GM21723 (cell line): ENCODE measurements around the gene HOXB4.

Experiments used
- ATAC-seq: cut with Tn5 transposase; IDR thresholded peaks from one replicate; pipeline ENCODE4 v1.9.1; 2021; ENCODE audit warnings: mild to moderate bottlenecking, moderate library complexity; ENCODE audit not compliant: unreplicated experiment

The HOXB4 gene

GRCh38 chr17:48590607-48591161 lies 12.5 kb upstream of the HOXB4 start:
- no peak for ATAC-seq

- ATAC-seq, result no peak
Measured at GRCh38 chr17:48589831-48590606, 11.9 kb upstream of the HOXB4 start, which contains the start of gene HOXB3. Gene HOXB3 (minus strand): TSS chr17:48590241. CDS start chr17:48552474, 37,767 bp downstream.

GRCh38 chr17:48589060-48589830 lies 11.1 kb upstream of the HOXB4 start:
- no peak for ATAC-seq

- ATAC-seq, result no peak
Measured at GRCh38 chr17:48588528-48588927, 10.4 kb upstream of the HOXB4 start.

GRCh38 chr17:48588074-48588415 lies 9.9 kb upstream of the HOXB4 start:
- ATAC-seq, result no peak

- ATAC-seq, result no peak
Measured at GRCh38 chr17:48587276-48588073, 9.3 kb upstream of the HOXB4 start.

- no peak for ATAC-seq
Measured at GRCh38 chr17:48586355-48587258, 8.5 kb upstream of the HOXB4 start.

- ATAC-seq, result no peak
Measured at GRCh38 chr17:48584223-48584741, 6.1 kb upstream of the HOXB4 start.

- ATAC-seq, result no peak
Measured at GRCh38 chr17:48583708-48584222, 5.6 kb upstream of the HOXB4 start.

- no peak for ATAC-seq
Measured at GRCh38 chr17:48582750-48583069, 4.6 kb upstream of the HOXB4 start.

GRCh38 chr17:48579760-48580554 lies 1.8 kb upstream of the HOXB4 start:
- no peak for ATAC-seq

- no peak for ATAC-seq
Measured at GRCh38 chr17:48579471-48579759, 1.3 kb upstream of the HOXB4 start.

- ATAC-seq, result no peak
Measured at GRCh38 chr17:48578616-48579470, 693 bp upstream of the HOXB4 start.

- no peak for ATAC-seq
Measured at GRCh38 chr17:48577330-48577945, 712 bp downstream of the HOXB4 start.

GRCh38 chr17:48576479-48577309 lies 1.5 kb downstream of the HOXB4 start:
- no peak for ATAC-seq

- ATAC-seq, result no peak
Measured at GRCh38 chr17:48575673-48576478, 2.3 kb downstream of the HOXB4 start.
